Measurements from ENCODE around the gene MAP7. TPM values are rescaled to one million over a fixed set of nuclear protein-coding genes. Genes with fewer than 3 reads are reported as not detected.
"Not testable (repeated sequence)": the region's sequence is repeated elsewhere in the genome, so short reads cannot be mapped to it uniquely, and the experiment has no call there.

The MAP7 gene
- total RNA-seq, 1 donor = 1.4 TPM

DNA sequence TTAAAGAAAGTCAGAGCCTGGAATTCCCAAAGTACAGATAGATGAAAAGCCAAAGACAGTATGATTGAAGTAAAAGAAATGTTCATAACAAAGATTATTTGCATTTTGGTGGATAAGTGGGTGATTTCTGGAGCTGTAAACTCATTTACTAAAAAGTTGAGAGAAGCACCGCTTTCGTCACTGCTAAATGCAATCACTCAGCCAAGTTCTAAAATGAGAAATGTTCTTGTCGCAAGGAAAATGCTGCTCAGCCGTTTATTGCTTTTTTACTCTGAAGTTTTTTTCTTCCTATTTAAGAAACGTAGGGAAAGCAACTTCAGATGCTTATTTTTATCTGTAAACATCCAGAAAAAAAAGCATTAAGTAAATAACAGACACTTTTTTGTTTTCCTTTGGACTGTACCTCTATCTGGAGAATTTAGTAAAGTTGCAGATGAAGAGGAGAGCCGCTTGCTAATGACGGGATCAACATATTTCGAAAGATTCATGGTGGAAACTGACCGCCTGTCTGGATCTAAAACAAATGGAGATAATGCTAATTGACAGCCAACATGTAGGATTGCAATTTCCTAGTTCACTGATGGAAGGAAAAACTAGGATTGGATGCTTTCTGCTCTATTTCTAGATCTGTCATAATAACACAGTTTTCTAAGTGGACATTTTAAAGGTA lies 166.8 kb downstream of the MAP7 start:
- Histone ChIP-seq H3K27ac (ENCODE audit: low read depth, low read length) (no peak overlapping the region), H3K4me2 (ENCODE audit: insufficient read depth, low read length) (no peak overlapping the region), H3K9me3 (ENCODE audit: low read depth, low read length) (no peaks in the 10 kb centered on the region), H3K27me3 (ENCODE audit: insufficient read depth, low read length) (peaks cover 21% of the 10 kb centered on the region), H3K4me3 (ENCODE audit: insufficient read depth, low read length) (no peak overlapping the region), H3K4me1 (ENCODE audit: insufficient read depth, low read length) (no peaks in the 10 kb centered on the region), H2AFZ (ENCODE audit: low read length) (no peak overlapping the region), H3K79me2 (ENCODE audit: insufficient read depth, low read length) (no peaks in the 10 kb centered on the region), H3K36me3 (ENCODE audit: insufficient read depth, low read length) (no peaks in the 10 kb centered on the region), H4K20me1 (ENCODE audit: insufficient read depth, low read length) (no peaks in the 10 kb centered on the region)
- no peak for TF ChIP-seq CTCF (IDR thresholded peaks at IDR 0.05; ENCODE audit: extremely low read depth, low read depth, low read length)
- DNase-seq (ENCODE audit: insufficient read length, low spot score, missing footprints) = no peak

GRCh38 chr6:136382676-136383252 lies 167.5 kb downstream of the MAP7 start:
- Histone ChIP-seq H3K79me2 (ENCODE audit: insufficient read depth, low read length) (no peaks in the 10 kb centered on the region), H3K36me3 (ENCODE audit: insufficient read depth, low read length) (no peaks in the 10 kb centered on the region), H2AFZ (ENCODE audit: low read length) (no peak overlapping the region), H4K20me1 (ENCODE audit: insufficient read depth, low read length) (no peaks in the 10 kb centered on the region), H3K4me1 (ENCODE audit: insufficient read depth, low read length) (no peaks in the 10 kb centered on the region), H3K9me3 (ENCODE audit: low read depth, low read length) (no peaks in the 10 kb centered on the region), H3K4me2 (ENCODE audit: insufficient read depth, low read length) (no peak overlapping the region), H3K4me3 (ENCODE audit: insufficient read depth, low read length) (no peak overlapping the region), H3K27me3 (ENCODE audit: insufficient read depth, low read length) (peaks cover 21% of the 10 kb centered on the region), H3K27ac (ENCODE audit: low read depth, low read length) (no peak overlapping the region)
- no peak for TF ChIP-seq CTCF (IDR thresholded peaks at IDR 0.05; ENCODE audit: extremely low read depth, low read depth, low read length)
- no peak for DNase-seq (ENCODE audit: insufficient read length, low spot score, missing footprints)

- H4K20me1 ChIP-seq (ENCODE audit: insufficient read depth, low read length) = no peaks in the 10 kb centered on the region
- peak; percentile 25 for TF ChIP-seq CTCF (IDR thresholded peaks at IDR 0.05; ENCODE audit: extremely low read depth, low read depth, low read length)
- H3K79me2 ChIP-seq (ENCODE audit: insufficient read depth, low read length) = no peaks in the 10 kb centered on the region
- H3K27ac ChIP-seq (ENCODE audit: low read depth, low read length) = no peak overlapping the region
- no peak for DNase-seq (ENCODE audit: insufficient read length, low spot score, missing footprints)
- H3K4me3 ChIP-seq (ENCODE audit: insufficient read depth, low read length) = no peak overlapping the region
- no peaks in the 10 kb centered on the region for H3K4me1 ChIP-seq (ENCODE audit: insufficient read depth, low read length)
- H3K4me2 ChIP-seq (ENCODE audit: insufficient read depth, low read length) = no peak overlapping the region
- H3K9me3 ChIP-seq (ENCODE audit: low read depth, low read length) = no peaks in the 10 kb centered on the region
- H2AFZ ChIP-seq (ENCODE audit: low read length) = no peak overlapping the region
- no peaks in the 10 kb centered on the region for H3K36me3 ChIP-seq (ENCODE audit: insufficient read depth, low read length)
- peaks cover 24% of the 10 kb centered on the region for H3K27me3 ChIP-seq (ENCODE audit: insufficient read depth, low read length)
Measured at GRCh38 chr6:136378888-136379287, 171.3 kb downstream of the MAP7 start.

GRCh38 chr6:136375836-136376235 lies 174.4 kb downstream of the MAP7 start:
- not testable (repeated sequence) for H3K36me3 ChIP-seq (ENCODE audit: insufficient read depth, low read length); DNase-seq (ENCODE audit: insufficient read length, low spot score, missing footprints); H3K4me1 ChIP-seq (ENCODE audit: insufficient read depth, low read length); H3K79me2 ChIP-seq (ENCODE audit: insufficient read depth, low read length); H3K4me2 ChIP-seq (ENCODE audit: insufficient read depth, low read length); H3K4me3 ChIP-seq (ENCODE audit: insufficient read depth, low read length); H2AFZ ChIP-seq (ENCODE audit: low read length); H3K27ac ChIP-seq (ENCODE audit: low read depth, low read length); H4K20me1 ChIP-seq (ENCODE audit: insufficient read depth, low read length); H3K9me3 ChIP-seq (ENCODE audit: low read depth, low read length)
- H3K27me3 ChIP-seq (ENCODE audit: insufficient read depth, low read length) = peaks cover 16% of the 10 kb centered on the region

Data from osteoblast (primary cell).